Astrocyte of the cerebellum (primary cell): ENCODE data around the gene PRKCE.

Experiments
- DNase-seq: peaks from one replicate; pipeline ENCODE4 v3.0.0-alpha.2; 2011; ENCODE audit warnings: low read depth
- H3K4me3 ChIP-seq: 2 replicates; pipeline ENCODE4 v1.5.1; 2011; ENCODE audit warnings: mild to moderate bottlenecking, low read depth, low read length, moderate library complexity
- CTCF ChIP-seq: IDR thresholded peaks from 2 replicates; pipeline ENCODE4 v1.5.1; 2012; ENCODE audit warnings: low read length, low read depth, moderate library complexity, mild to moderate bottlenecking; ENCODE audit errors: missing control alignments
- in situ Hi-C: cut with HindIII; loops from 2 replicates; pipeline ENCODE4 v1.10.0; 2017; ENCODE audit warnings: low sequenced_read_pairs

The PRKCE gene

GRCh38 chr2:46001741-46002506, 350.4 kb downstream of the PRKCE start:
- in situ Hi-C loops, result loop anchor here (10.0 kb wide), 1 partner anchor 453 kb away; no protein-coding TSS in a partner anchor
- H3K4me3 ChIP-seq, result no peak overlapping the region
- no peak for TF ChIP-seq CTCF
- DNase-seq, result no peak

- DNase-seq, result no peak
- no peak overlapping the region for H3K4me3 ChIP-seq
- TF ChIP-seq CTCF, result no peak
- in situ Hi-C loops, result loop anchor here (10.0 kb wide), 1 partner anchor 452 kb away; no protein-coding TSS in a partner anchor
Observed at GRCh38 chr2:46002507-46002883, 351.0 kb downstream of the PRKCE start.

- in situ Hi-C loops, result loop anchor here (10.0 kb wide), 1 partner anchor 452 kb away; no protein-coding TSS in a partner anchor
- TF ChIP-seq CTCF, result no peak
- no peak overlapping the region for H3K4me3 ChIP-seq
- no peak for DNase-seq
Observed at GRCh38 chr2:46002947-46003346, 351.5 kb downstream of the PRKCE start.

GRCh38 chr2:46003903-46004473, 352.5 kb downstream of the PRKCE start:
- TF ChIP-seq CTCF, result no peak
- in situ Hi-C loops, result loop anchor here (10.0 kb wide), 1 partner anchor 451 kb away; no protein-coding TSS in a partner anchor
- no peak overlapping the region for H3K4me3 ChIP-seq
- no peak for DNase-seq

GRCh38 chr2:46006473-46007025, 355.1 kb downstream of the PRKCE start:
- H3K4me3 ChIP-seq, result no peak overlapping the region
- in situ Hi-C loops, result loop anchor here (10.0 kb wide), 1 partner anchor 448 kb away; no protein-coding TSS in a partner anchor
- no peak for DNase-seq
- TF ChIP-seq CTCF, result no peak

GRCh38 chr2:46007412-46007811, 355.9 kb downstream of the PRKCE start:
- TF ChIP-seq CTCF, result no peak
- in situ Hi-C loops, result loop anchor here (10.0 kb wide), 1 partner anchor 447 kb away; no protein-coding TSS in a partner anchor
- no peak overlapping the region for H3K4me3 ChIP-seq
- DNase-seq, result no peak
